Pulmonary artery endothelial cell (primary cell): ENCODE results near the gene AJUBA. TPM values are rescaled to one million over a fixed set of nuclear protein-coding genes. Genes with fewer than 3 reads are reported as not detected.
"Not testable (repeated sequence)": the region's sequence is repeated elsewhere in the genome, so short reads cannot be mapped to it uniquely, and the experiment has no call there.

Experiments
- DNase-seq: peaks from one replicate; pipeline ENCODE4 v3.0.0-alpha.2; 2011; ENCODE audit warnings: low read depth, low spot score
- total RNA-seq: library from RNA; depleted of rRNA; stranded (reverse); fragments of >200 nt; gene quantifications from 2 replicates; pipeline ENCODE4 v1.2.3, GENCODE V29; 2014

AJUBA gene
- total RNA-seq, 1 donor from 2014 or later = 66.8 TPM

GRCh38 chr14:22951795-22952194 is 30.6 kb downstream of the AJUBA start:
- DNase-seq = not testable (repeated sequence)

GRCh38 chr14:22945642-22946041 is 36.7 kb downstream of the AJUBA start:
- DNase-seq = no peak

GRCh38 chr14:22939684-22940083 is 42.7 kb downstream of the AJUBA start:
- no peak for DNase-seq

GRCh38 chr14:22935156-22935555 is 47.2 kb downstream of the AJUBA start:
- DNase-seq = no peak

GRCh38 chr14:22932146-22932545 is 50.2 kb downstream of the AJUBA start:
- DNase-seq = no peak

- no peak for DNase-seq
These were observed 52.4 kb downstream of the AJUBA start for GRCh38 chr14:22929961-22930364.

GRCh38 chr14:22929104-22929960 is 53.0 kb downstream of the AJUBA start, which contains the start of gene PRMT5:
Gene PRMT5 (minus strand): TSS chr14:22929376. CDS start chr14:22929361, 15 bp downstream.
- DNase-seq = peak; percentile 99

- no peak for DNase-seq
These were observed 53.9 kb downstream of the AJUBA start for GRCh38 chr14:22928237-22929103.

GRCh38 chr14:22926316-22926715 is 56.0 kb downstream of the AJUBA start:
- DNase-seq = no peak

- DNase-seq = no peak
These were observed 56.8 kb downstream of the AJUBA start for GRCh38 chr14:22925513-22925912.

GRCh38 chr14:22923746-22924145 is 58.6 kb downstream of the AJUBA start:
- no peak for DNase-seq

GRCh38 chr14:22922294-22922693 is 60.1 kb downstream of the AJUBA start:
- DNase-seq = no peak

Other genes starting within 250 kb of the AJUBA start
- gene OXA1L, start 215.9 kb downstream of the AJUBA start, total RNA-seq = 94.2 and 118 TPM in 2 replicates
- 9.3 and 18.6 TPM in 2 replicates for gene SLC7A7, start 167.1 kb downstream of the AJUBA start, total RNA-seq
- gene MRPL52, start 152.7 kb downstream of the AJUBA start, total RNA-seq = 55.0 and 71.7 TPM in 2 replicates
- 237 and 295 TPM in 2 replicates for gene MMP14, start 146.0 kb downstream of the AJUBA start, total RNA-seq
- gene LRP10, start 110.8 kb downstream of the AJUBA start, total RNA-seq = 59.9 and 67.8 TPM in 2 replicates
- under 0.01 TPM in 1 of 2 replicates, not detected in the other for gene REM2, start 99.3 kb downstream of the AJUBA start, total RNA-seq
- gene RBM23, start 63.4 kb downstream of the AJUBA start, total RNA-seq = 59.9 and 75.2 TPM in 2 replicates
- 67.0 and 67.7 TPM in 2 replicates for gene PRMT5, start 53.2 kb downstream of the AJUBA start, total RNA-seq
- gene HAUS4, start 25.5 kb downstream of the AJUBA start, total RNA-seq = 57.4 and 58.2 TPM in 2 replicates
- 7.5 and 8.0 TPM in 2 replicates for gene C14orf93, start 27.6 kb upstream of the AJUBA start, total RNA-seq
- 302 and 331 TPM in 2 replicates for gene PSMB5, start 52.3 kb upstream of the AJUBA start, total RNA-seq
- not detected in 2 replicates for gene PSMB11, start 59.7 kb upstream of the AJUBA start, total RNA-seq
- gene CDH24, start 75.0 kb upstream of the AJUBA start, total RNA-seq = 6.3 and 13.9 TPM in 2 replicates
- gene ACIN1, start 112.6 kb upstream of the AJUBA start, total RNA-seq = 62.8 and 98.6 TPM in 2 replicates
- gene C14orf119, start 113.0 kb upstream of the AJUBA start, total RNA-seq = 48.5 and 52.5 TPM in 2 replicates
- not detected in 2 replicates for gene CIROP, start 122.4 kb upstream of the AJUBA start, total RNA-seq
- gene CEBPE, start 136.7 kb upstream of the AJUBA start, total RNA-seq = not detected in 2 replicates
- gene SLC7A8, start 201.1 kb upstream of the AJUBA start, total RNA-seq = 0.46 and 0.78 TPM in 2 replicates